Right hindlimb (tissue), 1 donor: ENCODE measurements around the gene MMP11.
"Not testable (repeated sequence)": the region's sequence is repeated elsewhere in the genome, so short reads cannot be mapped to it uniquely, and the experiment has no call there.

Experiments
- DNase-seq: peaks from one replicate; pipeline ENCODE4 v3.0.0-alpha.2; 2018

Gene MMP11

GRCh38 chr22:23772649-23773473, at the start of gene MMP11:
TSS of gene MMP11 (plus strand) at chr22:23772849. CDS start at chr22:23772871, 22 bp downstream.
- peak; percentile 81 for DNase-seq

DNA sequence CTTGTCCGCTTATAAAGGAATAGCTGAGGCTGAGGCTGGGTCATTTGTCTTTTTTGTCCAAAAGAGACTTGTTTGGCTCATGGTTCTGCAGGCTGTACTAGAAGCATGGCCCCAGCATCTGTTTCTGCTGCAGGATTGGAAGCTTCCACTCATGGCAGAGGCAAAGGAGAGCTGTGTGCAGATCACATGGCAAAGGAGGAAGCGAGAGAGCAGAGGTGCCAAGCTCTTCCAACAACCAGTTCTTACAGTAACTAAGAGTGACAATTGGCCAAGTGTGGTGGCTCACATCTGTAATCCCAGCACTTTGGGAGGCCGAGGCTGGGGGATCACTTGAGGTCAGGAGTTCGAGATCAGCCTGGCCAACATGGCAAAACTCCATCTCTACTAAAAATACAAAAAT, 44.5 kb upstream of the MMP11 start:
- DNase-seq, result not testable (repeated sequence)

DNA sequence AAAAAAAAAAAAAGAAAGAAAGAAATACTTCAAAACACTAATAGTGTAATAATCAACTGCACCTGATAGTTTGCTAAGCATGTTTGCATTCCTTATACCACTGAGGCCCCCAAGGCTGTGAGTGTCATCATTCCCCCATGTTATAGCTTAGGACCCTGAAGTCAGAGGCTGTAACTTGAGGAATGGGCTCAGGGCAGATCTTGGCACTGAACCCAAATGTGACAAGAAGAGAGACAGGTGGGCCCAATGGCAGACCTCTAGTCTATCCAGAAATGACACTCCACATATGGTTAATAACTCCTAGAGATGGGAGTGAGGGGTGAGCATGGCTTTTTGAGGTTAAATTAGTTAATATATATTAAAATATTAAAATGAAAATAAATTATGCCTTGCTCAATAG, 35.0 kb upstream of the MMP11 start:
- no peak for DNase-seq

DNA sequence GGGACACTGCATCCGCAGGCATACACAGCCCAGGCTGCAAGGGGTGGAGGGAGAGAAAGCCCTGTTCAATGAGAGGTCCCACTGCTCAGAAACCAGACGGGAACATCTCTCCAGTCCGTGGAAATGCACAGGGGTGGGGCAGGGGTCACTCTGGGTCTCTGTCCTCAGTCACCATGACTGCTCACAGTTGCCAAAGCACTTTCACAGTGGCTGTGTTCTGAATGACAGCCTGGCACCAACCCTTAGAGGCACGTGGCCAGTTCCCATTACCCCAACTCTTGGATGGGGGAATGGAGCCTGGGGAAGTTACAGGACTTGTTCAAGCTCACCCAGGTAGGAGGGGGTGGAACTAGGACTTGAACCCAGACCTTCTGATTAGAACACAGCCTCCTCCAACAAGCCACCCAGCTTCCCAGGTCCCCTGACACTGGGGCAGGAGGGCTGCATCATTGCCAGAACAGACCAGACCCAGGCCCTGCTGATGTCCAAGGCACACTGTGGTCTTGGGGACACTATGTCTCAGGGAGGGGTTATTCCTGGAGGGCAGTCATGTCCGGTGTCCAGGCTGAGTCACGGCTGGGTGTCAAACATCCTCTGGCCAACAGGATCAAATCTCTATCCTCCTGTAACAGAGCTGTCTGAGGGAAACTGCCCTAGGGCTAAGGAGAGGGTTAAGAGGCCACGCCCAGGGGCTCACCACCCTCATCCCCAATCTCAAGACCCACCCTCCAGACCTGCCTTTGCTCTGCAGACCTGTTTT, 30.0 kb upstream of the MMP11 start:
- DNase-seq, result no peak

DNA sequence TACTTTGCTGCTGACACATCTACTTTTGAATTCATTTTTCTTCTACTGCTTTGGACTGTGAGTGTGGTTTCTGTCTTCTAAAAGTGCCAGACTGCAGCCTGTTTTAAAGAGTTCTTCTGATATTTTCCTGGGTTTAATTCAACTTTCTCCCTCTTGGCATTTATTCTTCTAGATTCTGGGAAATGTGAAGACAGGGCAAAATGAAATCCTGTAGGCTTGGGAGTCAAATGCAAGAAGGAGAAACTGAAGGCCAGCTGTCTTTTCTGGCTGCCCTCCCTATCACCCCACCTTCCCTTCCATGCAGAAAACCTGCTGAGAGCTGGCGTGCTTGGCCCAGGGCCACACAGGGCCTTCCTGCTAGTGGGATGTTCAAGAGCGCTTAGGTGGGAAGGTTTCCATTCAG, 29.3 kb upstream of the MMP11 start:
- peak; percentile 88 for DNase-seq

DNA sequence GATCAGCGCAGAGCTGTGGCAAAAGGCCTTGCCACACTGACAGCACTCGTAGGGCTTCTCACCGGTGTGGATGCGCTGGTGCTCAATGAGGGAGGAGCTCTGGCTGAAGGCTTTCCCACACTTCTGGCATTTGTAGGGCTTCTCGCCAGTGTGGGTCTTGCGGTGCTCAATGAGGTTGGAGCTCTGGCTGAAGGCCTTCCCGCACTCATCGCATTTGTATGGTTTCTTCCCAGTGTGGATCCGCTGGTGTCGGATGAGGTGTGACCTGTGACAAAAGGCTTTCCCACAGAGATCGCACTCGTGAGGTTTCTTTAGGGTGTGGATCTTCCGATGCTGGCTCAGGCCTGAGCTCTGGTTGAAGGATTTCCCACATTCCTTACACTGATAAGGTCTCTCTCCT, 28.6 kb upstream of the MMP11 start:
- DNase-seq, result no peak

DNA sequence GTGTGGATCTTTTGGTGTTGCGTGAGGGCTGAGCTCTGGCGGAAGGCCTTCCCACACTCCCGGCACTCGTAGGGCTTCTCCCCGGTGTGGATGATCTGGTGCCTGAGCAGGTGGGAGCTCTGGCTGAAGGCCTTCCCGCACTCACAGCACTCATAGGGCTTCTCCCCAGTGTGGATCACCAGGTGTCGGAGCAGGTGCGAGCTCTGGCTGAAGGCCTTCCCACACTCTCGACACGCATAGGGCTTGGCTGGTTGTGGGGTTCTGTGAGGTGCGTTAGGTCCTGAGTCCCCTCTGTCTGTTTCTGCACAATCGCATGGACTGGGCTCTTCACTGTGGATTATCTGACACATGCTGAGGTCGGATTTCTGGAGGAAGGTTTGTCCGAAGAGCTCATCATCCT, 28.2 kb upstream of the MMP11 start:
- no peak for DNase-seq

DNA sequence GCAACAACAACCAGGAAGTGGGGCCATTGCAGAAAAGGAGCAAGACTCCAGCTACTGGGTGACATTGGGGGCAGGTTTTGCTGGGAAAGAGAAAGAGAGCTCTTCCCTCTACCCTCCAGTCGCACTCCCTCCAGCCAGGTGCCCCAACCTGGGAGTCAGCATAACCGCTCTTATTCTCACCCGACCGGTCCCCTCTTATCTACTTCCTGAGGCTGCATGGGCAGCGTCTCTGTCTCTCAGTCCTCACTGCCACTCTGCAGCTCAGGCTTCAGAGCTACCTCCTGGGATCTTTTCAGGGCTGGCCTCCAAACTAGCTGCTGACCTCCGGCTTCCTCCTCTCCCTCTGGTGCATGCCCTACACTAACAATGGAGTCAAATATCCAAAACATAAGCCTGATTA, 26.9 kb upstream of the MMP11 start:
- DNase-seq, result no peak

GRCh38 chr22:23749841-23750301, 22.8 kb upstream of the MMP11 start:
- DNase-seq, result peak; percentile 78

GRCh38 chr22:23750367-23750713, 22.3 kb upstream of the MMP11 start:
- DNase-seq, result no peak

GRCh38 chr22:23750714-23751440, 21.8 kb upstream of the MMP11 start, which contains the start of gene ZNF70:
TSS of gene ZNF70 (minus strand) at chr22:23751112. CDS start at chr22:23745140, 5,972 bp downstream.
- DNase-seq, result peak; percentile 89

DNA sequence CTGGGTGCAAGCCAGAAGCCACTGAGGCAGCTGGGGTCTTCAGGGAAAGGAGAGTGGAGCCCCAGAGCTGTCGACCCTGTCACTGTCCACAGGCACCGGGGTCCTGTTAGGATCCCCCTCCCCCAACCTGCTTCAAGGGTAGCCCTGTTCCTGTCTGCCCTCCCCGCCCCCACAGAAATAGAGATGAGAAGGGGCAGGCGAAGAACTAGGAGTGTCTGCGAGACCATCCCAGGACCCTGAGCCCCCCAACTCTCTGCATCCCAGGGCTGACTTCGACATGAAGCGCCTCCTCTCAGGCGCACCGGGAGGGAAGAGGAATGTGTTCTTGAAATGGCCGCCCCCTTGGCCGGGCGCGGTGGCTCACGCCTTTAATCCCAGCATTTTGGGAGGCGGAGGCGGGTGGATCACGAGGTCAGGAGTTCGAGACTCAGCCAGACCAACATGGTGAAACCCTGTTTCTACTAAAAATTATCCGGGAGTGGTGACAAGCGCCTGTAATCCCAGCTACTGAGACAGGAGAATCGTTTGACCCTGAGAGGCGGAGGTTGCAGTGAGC, 21.1 kb upstream of the MMP11 start:
- no peak for DNase-seq

DNA sequence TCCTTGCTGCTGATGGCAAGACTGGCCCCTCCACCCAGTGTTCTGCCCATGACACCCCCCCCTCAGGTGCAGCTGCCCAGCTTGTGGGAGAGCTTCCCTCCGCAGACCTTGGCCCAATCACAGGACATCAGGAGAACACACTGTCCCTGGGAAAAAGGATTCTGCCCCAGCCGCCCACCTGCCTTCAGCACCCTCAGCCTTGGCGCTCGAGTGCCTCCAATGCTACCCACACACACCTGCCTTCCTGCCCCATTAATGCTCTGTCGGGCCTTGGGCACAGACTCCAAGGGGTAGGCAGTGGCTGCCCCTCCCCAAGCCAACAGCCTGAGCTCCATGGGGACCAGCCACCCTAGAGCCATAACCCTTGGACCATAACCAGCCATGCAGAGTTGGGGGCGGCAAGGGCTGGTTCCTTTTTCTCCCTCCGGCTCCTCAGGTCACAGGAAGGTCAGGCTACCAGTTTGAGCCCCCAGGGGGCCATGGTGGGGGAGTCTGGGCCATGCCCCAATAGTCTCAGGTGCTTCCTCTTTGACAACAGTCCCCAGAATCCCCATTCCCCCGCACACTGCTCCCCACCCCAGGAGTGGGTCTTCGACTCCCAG, 20.5 kb upstream of the MMP11 start:
- DNase-seq, result no peak

DNA sequence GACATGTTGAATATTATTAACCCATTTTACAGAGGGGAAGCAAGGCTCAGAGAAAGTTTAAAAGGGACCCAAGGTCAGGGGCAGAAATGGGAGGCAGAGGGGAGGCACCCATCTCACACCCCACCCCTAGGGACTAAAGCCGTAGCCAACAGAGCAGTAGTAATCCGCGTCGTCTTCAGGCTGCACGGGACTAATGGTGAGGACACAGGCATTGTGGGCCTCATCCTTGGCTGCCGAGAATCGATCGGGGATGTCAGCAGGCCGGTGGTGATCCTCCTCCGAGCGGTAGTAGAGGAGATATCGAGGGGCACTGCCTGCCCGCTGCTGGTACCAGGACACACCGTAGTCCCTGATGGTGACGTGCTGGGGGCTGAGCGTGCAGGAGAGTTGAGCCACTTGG, 19.9 kb upstream of the MMP11 start:
- no peak for DNase-seq

GRCh38 chr22:23753385-23753784, 19.3 kb upstream of the MMP11 start:
- no peak for DNase-seq

DNA sequence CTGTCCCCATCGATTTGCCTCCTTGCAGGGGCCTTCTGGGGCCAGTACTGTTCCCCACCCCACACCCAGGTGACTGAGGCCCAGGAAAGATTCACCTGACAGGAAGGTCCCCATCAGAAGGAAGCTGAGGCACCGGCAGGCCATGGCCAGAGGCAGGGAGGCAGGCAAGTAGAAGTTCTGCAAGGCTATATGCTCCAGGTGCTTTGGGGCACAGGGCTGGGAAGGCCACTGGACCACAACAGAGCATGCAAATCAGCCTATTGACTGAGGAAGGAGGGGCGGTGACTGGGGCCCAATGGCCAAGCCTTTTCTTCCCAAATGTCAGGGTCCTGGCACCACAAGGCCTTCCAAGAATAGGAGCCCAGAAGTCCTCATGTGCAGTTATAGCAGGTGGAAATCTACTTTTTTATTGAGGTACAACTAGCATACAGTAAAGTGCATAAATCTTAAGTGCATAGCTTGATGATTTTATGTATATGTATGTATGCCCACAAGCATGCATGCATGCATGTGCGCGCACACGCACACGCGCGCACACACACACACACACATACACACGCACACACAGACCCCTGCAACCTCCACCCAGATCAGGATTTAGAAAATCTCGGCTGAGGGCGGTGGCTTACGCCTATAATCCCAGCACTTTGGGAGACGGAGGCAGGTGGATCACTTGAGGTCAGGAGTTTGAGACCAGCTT, 18.3 kb upstream of the MMP11 start, which contains the start of gene VPREB3:
TSS of gene VPREB3 (minus strand) at position 206 of the 700 bp plus-strand sequence. CDS start at position 144, 62 bp downstream.
- DNase-seq, result no peak

- no peak for DNase-seq
Observed at GRCh38 chr22:23754980-23755636, 17.5 kb upstream of the MMP11 start.

DNA sequence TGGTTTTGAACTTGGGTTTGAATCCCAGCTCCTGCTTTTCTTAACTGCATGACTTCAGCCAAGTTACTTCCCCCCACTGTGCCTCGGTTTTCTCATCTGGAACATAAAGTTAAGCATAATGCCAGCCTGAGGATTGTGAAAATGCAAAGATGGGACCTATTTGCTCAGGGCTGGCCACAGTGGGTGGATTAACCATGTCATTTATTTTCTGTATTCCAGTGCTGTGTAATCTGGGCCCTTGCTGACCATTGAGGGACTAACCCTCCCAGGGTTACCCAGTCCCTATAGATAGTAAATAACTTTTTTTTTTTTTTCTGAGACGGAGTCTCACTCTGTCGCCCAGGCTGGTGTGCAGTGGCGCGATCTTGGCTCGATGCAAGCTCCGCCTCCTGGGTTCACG, 16.9 kb upstream of the MMP11 start:
- DNase-seq, result no peak

GRCh38 chr22:23756891-23757290, 15.8 kb upstream of the MMP11 start:
- no peak for DNase-seq

DNA sequence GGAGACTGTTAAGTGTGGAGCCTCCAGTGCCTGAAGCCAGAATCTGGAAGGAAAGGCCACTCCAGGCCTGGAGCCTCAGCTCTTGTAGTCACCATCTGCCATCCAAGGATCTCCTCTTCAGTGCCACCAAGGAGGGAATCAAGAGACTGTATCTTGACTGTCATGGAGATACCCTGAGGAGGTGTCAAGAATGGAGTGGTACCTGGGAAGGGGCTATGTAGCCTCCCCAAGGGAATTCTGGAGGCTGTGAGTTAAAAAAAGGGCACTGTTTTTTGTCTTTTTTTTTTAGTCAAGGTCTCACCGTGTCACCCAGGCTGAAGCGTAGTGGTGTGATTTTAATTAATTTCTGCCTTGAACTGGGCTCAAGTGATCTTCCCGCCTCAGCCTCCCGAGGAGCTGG, 13.1 kb upstream of the MMP11 start:
- no peak for DNase-seq

DNA sequence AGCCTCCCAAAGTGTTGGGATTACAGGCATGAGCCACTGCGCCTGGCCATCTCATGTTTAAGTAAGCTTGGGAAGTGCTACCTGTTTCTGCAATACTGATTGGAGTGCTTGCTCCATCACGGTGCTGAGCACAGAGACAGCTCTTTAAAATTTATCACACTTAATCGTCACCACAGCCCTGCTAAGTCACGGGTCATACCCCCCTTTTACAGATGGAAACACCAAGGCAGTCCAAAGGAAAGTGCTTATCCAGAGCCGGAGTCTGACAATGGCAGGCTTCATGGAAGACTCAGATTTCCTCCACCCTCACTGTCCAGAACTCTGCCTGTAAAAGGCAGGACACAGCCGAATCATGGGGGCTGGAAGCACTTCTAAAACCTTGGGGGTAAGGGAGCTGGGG, 12.6 kb upstream of the MMP11 start:
- no peak for DNase-seq
